Cerebellar cortex (tissue), 1 donor: ENCODE results near the gene MYH7.
"Not testable (repeated sequence)": the region's sequence is repeated elsewhere in the genome, so short reads cannot be mapped to it uniquely, and the experiment has no call there.

Source experiments
- DNase-seq: peaks from one replicate; pipeline ENCODE4 v3.0.0-alpha.2; 2015; ENCODE audit warnings: low spot score

The MYH7 gene

GRCh38 chr14:23430016-23430722 lies 5.3 kb downstream of the MYH7 start:
- DNase-seq: no peak

GRCh38 chr14:23428686-23429495 lies 6.6 kb downstream of the MYH7 start:
- DNase-seq: no peak

GRCh38 chr14:23425798-23426197 lies 9.7 kb downstream of the MYH7 start:
- not testable (repeated sequence) for DNase-seq

- no peak for DNase-seq
Measured at GRCh38 chr14:23425169-23425568, 10.3 kb downstream of the MYH7 start.

- no peak for DNase-seq
Measured at GRCh38 chr14:23423657-23424056, 11.8 kb downstream of the MYH7 start.

GRCh38 chr14:23421594-23421993 lies 13.9 kb downstream of the MYH7 start:
- DNase-seq: no peak

GRCh38 chr14:23419646-23420045 lies 15.8 kb downstream of the MYH7 start:
- DNase-seq: not testable (repeated sequence)

GRCh38 chr14:23418021-23418420 lies 17.4 kb downstream of the MYH7 start:
- DNase-seq: no peak

- DNase-seq: not testable (repeated sequence)
Measured at GRCh38 chr14:23417269-23417668, 18.2 kb downstream of the MYH7 start.

- no peak for DNase-seq
Measured at GRCh38 chr14:23416801-23417200, 18.7 kb downstream of the MYH7 start.

GRCh38 chr14:23415821-23416778 lies 19.4 kb downstream of the MYH7 start:
- no peak for DNase-seq

- no peak for DNase-seq
Measured at GRCh38 chr14:23414906-23415820, 20.3 kb downstream of the MYH7 start.

- no peak for DNase-seq
Measured at GRCh38 chr14:23414254-23414653, 21.2 kb downstream of the MYH7 start.

- no peak for DNase-seq
Measured at GRCh38 chr14:23413681-23414080, 21.8 kb downstream of the MYH7 start.

GRCh38 chr14:23411563-23412525 lies 23.6 kb downstream of the MYH7 start:
- no peak for DNase-seq

- no peak for DNase-seq
Measured at GRCh38 chr14:23409966-23410635, 25.4 kb downstream of the MYH7 start.

GRCh38 chr14:23409475-23409874 lies 26.0 kb downstream of the MYH7 start:
- no peak for DNase-seq

GRCh38 chr14:23408307-23408630 lies 27.2 kb downstream of the MYH7 start:
- DNase-seq: no peak

GRCh38 chr14:23407516-23408306 lies 27.7 kb downstream of the MYH7 start, which contains the start of gene MYH6:
MYH6 (minus strand) TSS chr14:23408273; CDS start chr14:23407223, 1,050 bp downstream.
- DNase-seq: no peak
